HCT116 (cell line): Measurements from ENCODE around the gene DRICH1. TPM values are rescaled to one million over a fixed set of nuclear protein-coding genes. Genes with fewer than 3 reads are reported as not detected.

Experiments
- ATAC-seq: fragments of 200-7000 bp; cut with Tn5 transposase; 2 replicates; pipeline ENCODE4 v1.9.1; 2020; ENCODE audit warnings: mild to moderate bottlenecking, moderate library complexity
- BruUV-seq: library from RNA; stranded (reverse); fragments of 400-500 nt; replicated peaks from 2 replicates; lab custom pipeline; 2021; lab: Mats Ljungman, UMichigan
- CTCF ChIA-PET: fragments of 300-600 bp; sonication (Branson Sonifier 250); formaldehyde crosslinking; loops from one replicate; lab custom pipeline; 2021; ENCODE audit warnings: antibody characterized with exemption; lab: Charles Lee
- POLR2A ChIA-PET: fragments of 300-600, 350-600 bp; sonication (Branson Sonifier 250); formaldehyde crosslinking; loops from one replicate; lab custom pipeline; 2021; ENCODE audit warnings: antibody characterized with exemption; lab: Charles Lee
- RAD21 ChIA-PET, 2 experiments: fragments of 300-600 bp; sonication (Branson Sonifier 250); formaldehyde crosslinking; loops; one replicate each; lab custom pipeline; 2023; ENCODE audit warnings: low total read pairs in 2 of 2; ENCODE audit not compliant: uncharacterized antibody in 2 of 2, unreplicated experiment in 2 of 2, low non-redundant PET in 1 of 2; lab: Charles Lee
- DNase-seq: peaks from one replicate; pipeline ENCODE4 v3.0.0-alpha.2; 2010; ENCODE audit warnings: low read depth, low spot score
- H2AFZ ChIP-seq: fragments of 200-600 bp; shearing (Covaris generic), sonication (generic); 2 replicates; pipeline ENCODE4 v1.6.1; 2017; ENCODE audit warnings: low read depth, mixed run types, mixed read lengths, antibody characterized with exemption, low read length; ENCODE audit not compliant: poor library complexity, severe bottlenecking
- H3K27ac ChIP-seq: 2 replicates; pipeline ENCODE4 v1.5.1; 2012; ENCODE audit warnings: low read depth, low read length
- H3K27me3 ChIP-seq: fragments of 200-600 bp; sonication (generic); 2 replicates; pipeline ENCODE4 v1.6.1; 2016; ENCODE audit warnings: mixed run types, low read length, mixed read lengths; ENCODE audit not compliant: insufficient read depth
- H3K36me3 ChIP-seq, 2 experiments: fragments of 200-500 bp in 1 of 2; fragments of 200-600 bp in 1 of 2; sonication (Bioruptor generic) in 1 of 2; sonication (generic) in 1 of 2; 2 replicates each; pipeline versions ENCODE4 v1.5.1 to v1.6.1; 2014 to 2016; ENCODE audit warnings: low read length in 2 of 2, inconsistent platforms in 1 of 2, mixed read lengths in 1 of 2, mixed run types in 1 of 2; ENCODE audit not compliant: insufficient read depth in 2 of 2, control insufficient read depth in 1 of 2
- H3K4me1 ChIP-seq, 2 experiments: fragments of 200-600 bp in 1 of 2; sonication (generic) in 1 of 2; 2 replicates each; pipeline versions ENCODE4 v1.5.1 to v1.6.1; 2012 to 2017; ENCODE audit warnings: low read length in 2 of 2, inconsistent platforms in 1 of 2, mild to moderate bottlenecking in 1 of 2, mixed read lengths in 1 of 2, mixed run types in 1 of 2, moderate library complexity in 1 of 2; ENCODE audit not compliant: insufficient read depth in 2 of 2, control insufficient read depth in 1 of 2
- H3K4me2 ChIP-seq: fragments of 200-600 bp; sonication (generic); 2 replicates; pipeline ENCODE4 v1.6.1; 2017; ENCODE audit warnings: mixed run types, low read length, mixed read lengths
- H3K4me3 ChIP-seq, 2 experiments: fragments of 200-600 bp in 1 of 2; sonication (generic) in 1 of 2; replicated peaks in 1 of 2; 2 replicates each; pipeline ENCODE4 v1.5.1; 2011 to 2016; ENCODE audit warnings: low read length in 2 of 2, control low read depth in 1 of 2, low read depth in 1 of 2, mild to moderate bottlenecking in 1 of 2, mixed read lengths in 1 of 2, mixed run types in 1 of 2
- H3K79me2 ChIP-seq: fragments of 200-600 bp; sonication (generic); 2 replicates; pipeline ENCODE4 v1.6.1; 2017; ENCODE audit warnings: mild to moderate bottlenecking, mixed run types, low read length, moderate library complexity, mixed read lengths; ENCODE audit not compliant: insufficient read depth
- H3K9ac ChIP-seq: fragments of 200-600 bp; sonication (generic); 2 replicates; pipeline ENCODE4 v1.6.1; 2016; ENCODE audit warnings: low read length, mixed read lengths
- H3K9me2 ChIP-seq: fragments of 200-600 bp; sonication (generic), shearing (Covaris generic); 2 replicates; pipeline ENCODE4 v1.6.1; 2017; ENCODE audit warnings: mixed run types, mild to moderate bottlenecking, moderate library complexity; ENCODE audit not compliant: insufficient read depth
- H3K9me3 ChIP-seq, 2 experiments: fragments of 200-500 bp in 1 of 2; fragments of 200-600 bp in 1 of 2; sonication (Bioruptor generic) in 1 of 2; sonication (generic) in 1 of 2; 2 replicates each; pipeline ENCODE4 v1.6.1; 2014 to 2017; ENCODE audit warnings: low read length in 2 of 2, mixed read lengths in 2 of 2, inconsistent platforms in 1 of 2, low read depth in 1 of 2, mild to moderate bottlenecking in 1 of 2, mixed run types in 1 of 2, moderate library complexity in 1 of 2; ENCODE audit not compliant: control insufficient read depth in 1 of 2, insufficient read depth in 1 of 2
- H4K20me1 ChIP-seq: fragments of 200-600 bp; sonication (generic), shearing (Covaris generic); 2 replicates; pipeline ENCODE4 v1.6.1; 2017; ENCODE audit warnings: mixed run types, mild to moderate bottlenecking, moderate library complexity; ENCODE audit not compliant: insufficient read depth
- CEBPB ChIP-seq: IDR thresholded peaks from 2 replicates; pipeline ENCODE4 v1.6.1; 2012; ENCODE audit warnings: low read depth
- EZH2 ChIP-seq: fragments of 200-600 bp; sonication (generic); IDR thresholded peaks from 2 replicates; pipeline ENCODE4 v1.6.1; 2017; ENCODE audit warnings: antibody characterized with exemption, mixed run types
- FOSL1 ChIP-seq: IDR thresholded peaks from 2 replicates; pipeline ENCODE4 v1.6.1; 2012; ENCODE audit warnings: low read depth
- POLR2A ChIP-seq: IDR thresholded peaks from 2 replicates; pipeline ENCODE4 v1.7.0; 2011; ENCODE audit warnings: borderline replicate concordance; ENCODE audit not compliant: insufficient read depth, insufficient read length; ENCODE audit errors: extremely low read depth
- POLR2AphosphoS5 ChIP-seq: IDR thresholded peaks from 2 replicates; pipeline ENCODE4 v1.6.1; 2011; ENCODE audit warnings: mild to moderate bottlenecking, low read depth, low read length, moderate library complexity
- SIN3A ChIP-seq: IDR thresholded peaks from 2 replicates; pipeline ENCODE4 v1.6.1; 2012; ENCODE audit warnings: low read depth
- SP1 ChIP-seq: IDR thresholded peaks from 2 replicates; pipeline ENCODE4 v1.6.1; 2012; ENCODE audit warnings: low read depth
- TCF7L2 ChIP-seq: IDR thresholded peaks from 2 replicates; pipeline ENCODE4 v1.7.0; 2011; ENCODE audit warnings: borderline replicate concordance, inconsistent platforms; ENCODE audit not compliant: insufficient read depth, insufficient read length; ENCODE audit errors: extremely low read depth
- YY1 ChIP-seq: IDR thresholded peaks from 2 replicates; pipeline ENCODE4 v1.6.1; 2011; ENCODE audit warnings: low read length, low read depth, moderate library complexity, mild to moderate bottlenecking; ENCODE audit not compliant: insufficient replicate concordance; ENCODE audit errors: extremely low read depth
- ZFX ChIP-seq: fragments of 450-650 bp; IDR thresholded peaks from 2 replicates; pipeline ENCODE4 v1.6.1; 2017
- ZNF274 ChIP-seq: fragments of 200-500 bp; sonication (Bioruptor generic); IDR thresholded peaks from 2 replicates; pipeline ENCODE4 v1.6.1; 2014; ENCODE audit warnings: mild to moderate bottlenecking, low read depth, low read length, inconsistent platforms
- intact Hi-C: fragments of 100-400 bp; cut with micrococcal nuclease; formaldehyde crosslinking; loops from 2 replicates; pipeline ENCODE4 v1.10.0; 2022
- total RNA-seq: library from RNA; stranded (reverse); gene quantifications from one replicate; pipeline ENCODE4 v1.2.1, GENCODE V29; 2021; ENCODE audit not compliant: unreplicated experiment
- TF ChIP-seq, protein P1 (sequence below): IDR thresholded peaks from 2 replicates; pipeline ENCODE4 v1.6.1; 2012
- TF ChIP-seq, protein P2 (sequence below), 3 experiments: fragments of 200-600 bp in 1 of 3; sonication (generic) in 1 of 3; IDR thresholded peaks in 2 of 3; conservative IDR thresholded peaks in 1 of 3; 2 replicates each; pipeline ENCODE4 v1.5.1; 2012 to 2017; ENCODE audit warnings: low read depth in 2 of 3, low read length in 2 of 3, antibody characterized with exemption in 1 of 3, borderline replicate concordance in 1 of 3, control low read depth in 1 of 3, mild to moderate bottlenecking in 1 of 3, mixed read lengths in 1 of 3, mixed run types in 1 of 3, moderate library complexity in 1 of 3; ENCODE audit not compliant: insufficient read depth in 1 of 3
- TF ChIP-seq, protein P3 (sequence below): IDR thresholded peaks from 2 replicates; pipeline ENCODE4 v1.6.1; 2011; ENCODE audit warnings: mild to moderate bottlenecking, low read length, moderate library complexity; ENCODE audit not compliant: insufficient replicate concordance; ENCODE audit errors: extremely low read depth
- TF ChIP-seq, protein P4 (sequence below): IDR thresholded peaks from 2 replicates; pipeline ENCODE4 v1.6.1; 2012; ENCODE audit warnings: low read depth

DRICH1 gene
- total RNA-seq, 1 experiment from 2014 or later = 0.44 TPM

DNA sequence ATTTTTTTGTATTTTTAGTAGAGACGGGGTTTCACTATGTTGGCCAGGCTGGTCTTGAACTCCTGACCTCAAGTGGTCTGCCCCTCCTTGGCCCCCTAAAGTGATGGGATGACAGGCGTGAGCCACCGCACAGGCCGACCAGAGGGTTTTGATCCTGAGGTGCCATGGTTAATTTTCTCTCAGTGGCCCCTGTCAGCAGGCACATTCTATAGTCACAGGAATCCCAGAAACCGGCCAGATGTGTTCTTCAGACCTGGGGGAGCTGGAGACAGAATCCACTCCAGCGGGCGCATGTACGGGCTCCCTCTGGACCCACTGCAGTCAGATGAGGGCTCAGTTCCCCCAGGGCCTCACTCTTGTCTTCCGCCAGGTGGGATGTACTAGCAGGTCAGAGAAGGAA lies 69.0 kb downstream of the DRICH1 start:
- Histone ChIP-seq H3K4me1 (no peaks in the 10 kb centered on the region), H3K79me2 (no peaks in the 10 kb centered on the region), H2AFZ (no peak overlapping the region), H3K36me3 (no peaks in the 10 kb centered on the region), H4K20me1 (no peaks in the 10 kb centered on the region)
- no peak for ATAC-seq
- ChIA-PET CTCF (no interaction called here), POLR2A (no interaction called here), RAD21 (no interaction called here)
- no peak for TF ChIP-seq POLR2AphosphoS5
- TF ChIP-seq YY1 = no peak
- TF ChIP-seq, protein P1, sequence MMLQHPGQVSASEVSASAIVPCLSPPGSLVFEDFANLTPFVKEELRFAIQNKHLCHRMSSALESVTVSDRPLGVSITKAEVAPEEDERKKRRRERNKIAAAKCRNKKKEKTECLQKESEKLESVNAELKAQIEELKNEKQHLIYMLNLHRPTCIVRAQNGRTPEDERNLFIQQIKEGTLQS = no peak
- no peak for TF ChIP-seq ZNF274
- TF ChIP-seq SIN3A = no peak
- no peak for TF ChIP-seq ZFX
- TF ChIP-seq POLR2A = no peak
- no peak for TF ChIP-seq TCF7L2
- TF ChIP-seq, protein P2, sequence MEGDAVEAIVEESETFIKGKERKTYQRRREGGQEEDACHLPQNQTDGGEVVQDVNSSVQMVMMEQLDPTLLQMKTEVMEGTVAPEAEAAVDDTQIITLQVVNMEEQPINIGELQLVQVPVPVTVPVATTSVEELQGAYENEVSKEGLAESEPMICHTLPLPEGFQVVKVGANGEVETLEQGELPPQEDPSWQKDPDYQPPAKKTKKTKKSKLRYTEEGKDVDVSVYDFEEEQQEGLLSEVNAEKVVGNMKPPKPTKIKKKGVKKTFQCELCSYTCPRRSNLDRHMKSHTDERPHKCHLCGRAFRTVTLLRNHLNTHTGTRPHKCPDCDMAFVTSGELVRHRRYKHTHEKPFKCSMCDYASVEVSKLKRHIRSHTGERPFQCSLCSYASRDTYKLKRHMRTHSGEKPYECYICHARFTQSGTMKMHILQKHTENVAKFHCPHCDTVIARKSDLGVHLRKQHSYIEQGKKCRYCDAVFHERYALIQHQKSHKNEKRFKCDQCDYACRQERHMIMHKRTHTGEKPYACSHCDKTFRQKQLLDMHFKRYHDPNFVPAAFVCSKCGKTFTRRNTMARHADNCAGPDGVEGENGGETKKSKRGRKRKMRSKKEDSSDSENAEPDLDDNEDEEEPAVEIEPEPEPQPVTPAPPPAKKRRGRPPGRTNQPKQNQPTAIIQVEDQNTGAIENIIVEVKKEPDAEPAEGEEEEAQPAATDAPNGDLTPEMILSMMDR (IDR thresholded peaks at IDR 0.05 in 2 of 3, conservative IDR thresholded peaks at IDR 0.05 in 1 of 3; ENCODE audit: borderline replicate concordance in 1 of 3, insufficient read depth in 1 of 3, low read depth in 2 of 3, low read length in 2 of 3) = no peak
- no peak for TF ChIP-seq EZH2
- no peak for TF ChIP-seq FOSL1
- TF ChIP-seq, protein P3, sequence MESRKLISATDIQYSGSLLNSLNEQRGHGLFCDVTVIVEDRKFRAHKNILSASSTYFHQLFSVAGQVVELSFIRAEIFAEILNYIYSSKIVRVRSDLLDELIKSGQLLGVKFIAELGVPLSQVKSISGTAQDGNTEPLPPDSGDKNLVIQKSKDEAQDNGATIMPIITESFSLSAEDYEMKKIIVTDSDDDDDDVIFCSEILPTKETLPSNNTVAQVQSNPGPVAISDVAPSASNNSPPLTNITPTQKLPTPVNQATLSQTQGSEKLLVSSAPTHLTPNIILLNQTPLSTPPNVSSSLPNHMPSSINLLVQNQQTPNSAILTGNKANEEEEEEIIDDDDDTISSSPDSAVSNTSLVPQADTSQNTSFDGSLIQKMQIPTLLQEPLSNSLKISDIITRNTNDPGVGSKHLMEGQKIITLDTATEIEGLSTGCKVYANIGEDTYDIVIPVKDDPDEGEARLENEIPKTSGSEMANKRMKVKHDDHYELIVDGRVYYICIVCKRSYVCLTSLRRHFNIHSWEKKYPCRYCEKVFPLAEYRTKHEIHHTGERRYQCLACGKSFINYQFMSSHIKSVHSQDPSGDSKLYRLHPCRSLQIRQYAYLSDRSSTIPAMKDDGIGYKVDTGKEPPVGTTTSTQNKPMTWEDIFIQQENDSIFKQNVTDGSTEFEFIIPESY = no peak
- no peak for TF ChIP-seq SP1
- TF ChIP-seq, protein P4, sequence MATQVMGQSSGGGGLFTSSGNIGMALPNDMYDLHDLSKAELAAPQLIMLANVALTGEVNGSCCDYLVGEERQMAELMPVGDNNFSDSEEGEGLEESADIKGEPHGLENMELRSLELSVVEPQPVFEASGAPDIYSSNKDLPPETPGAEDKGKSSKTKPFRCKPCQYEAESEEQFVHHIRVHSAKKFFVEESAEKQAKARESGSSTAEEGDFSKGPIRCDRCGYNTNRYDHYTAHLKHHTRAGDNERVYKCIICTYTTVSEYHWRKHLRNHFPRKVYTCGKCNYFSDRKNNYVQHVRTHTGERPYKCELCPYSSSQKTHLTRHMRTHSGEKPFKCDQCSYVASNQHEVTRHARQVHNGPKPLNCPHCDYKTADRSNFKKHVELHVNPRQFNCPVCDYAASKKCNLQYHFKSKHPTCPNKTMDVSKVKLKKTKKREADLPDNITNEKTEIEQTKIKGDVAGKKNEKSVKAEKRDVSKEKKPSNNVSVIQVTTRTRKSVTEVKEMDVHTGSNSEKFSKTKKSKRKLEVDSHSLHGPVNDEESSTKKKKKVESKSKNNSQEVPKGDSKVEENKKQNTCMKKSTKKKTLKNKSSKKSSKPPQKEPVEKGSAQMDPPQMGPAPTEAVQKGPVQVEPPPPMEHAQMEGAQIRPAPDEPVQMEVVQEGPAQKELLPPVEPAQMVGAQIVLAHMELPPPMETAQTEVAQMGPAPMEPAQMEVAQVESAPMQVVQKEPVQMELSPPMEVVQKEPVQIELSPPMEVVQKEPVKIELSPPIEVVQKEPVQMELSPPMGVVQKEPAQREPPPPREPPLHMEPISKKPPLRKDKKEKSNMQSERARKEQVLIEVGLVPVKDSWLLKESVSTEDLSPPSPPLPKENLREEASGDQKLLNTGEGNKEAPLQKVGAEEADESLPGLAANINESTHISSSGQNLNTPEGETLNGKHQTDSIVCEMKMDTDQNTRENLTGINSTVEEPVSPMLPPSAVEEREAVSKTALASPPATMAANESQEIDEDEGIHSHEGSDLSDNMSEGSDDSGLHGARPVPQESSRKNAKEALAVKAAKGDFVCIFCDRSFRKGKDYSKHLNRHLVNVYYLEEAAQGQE = no peak
- no peak for TF ChIP-seq CEBPB
- TF ChIP-seq, all 23 proteins: peak for 0
- Histone ChIP-seq H3K27me3 (no peaks in the 10 kb centered on the region), H3K27ac (no peak overlapping the region), H3K4me3 (no peak overlapping the region), H3K9me2 (no peaks in the 10 kb centered on the region), H3K4me2 (no peak overlapping the region), H3K9ac (no peak overlapping the region), H3K9me3 (no peaks in the 10 kb centered on the region)
- no TSS peak for BruUV-seq
- intact Hi-C loops = no loop called here
- DNase-seq = no peak
